Measurements from ENCODE around the gene SDCBP2.

DNA sequence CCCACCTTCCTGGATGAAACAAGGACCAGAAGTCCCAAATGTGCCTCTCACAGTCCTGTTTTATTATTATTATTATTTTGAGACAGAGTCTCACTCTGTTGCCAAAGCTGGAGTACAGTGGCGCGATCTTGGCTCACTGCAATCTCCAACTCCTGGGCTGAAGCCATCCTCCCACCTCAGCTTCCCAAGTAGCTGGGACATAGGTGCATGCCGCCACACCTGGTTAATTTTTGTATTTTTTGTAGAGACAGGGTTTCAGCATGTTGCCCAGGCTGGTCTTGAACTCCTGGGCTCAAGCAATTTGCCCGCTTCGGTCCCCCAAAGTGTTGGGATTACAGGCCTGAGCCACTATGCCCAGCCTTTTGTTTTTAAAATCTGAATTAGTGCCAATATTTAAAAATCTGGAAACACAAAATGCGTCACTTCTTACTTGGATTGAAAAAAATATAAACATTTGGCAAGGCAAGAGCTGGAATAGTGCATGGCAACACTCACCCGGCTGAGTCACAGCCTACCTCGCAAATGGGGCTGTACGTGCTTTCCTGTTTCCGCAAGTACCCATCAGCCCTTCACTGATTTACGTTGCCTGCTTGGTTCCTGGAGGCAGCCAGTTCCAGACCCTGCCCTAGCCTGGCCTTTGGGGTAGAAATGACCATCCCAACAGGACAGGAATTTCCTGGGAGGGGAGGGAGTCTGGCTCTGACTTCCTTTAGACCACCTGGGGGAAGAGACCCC lies 6.3 kb downstream of the SDCBP2 start:
- TF ChIP-seq CTCF (IDR thresholded peaks at IDR 0.05) (no peak), POLR2A (IDR thresholded peaks at IDR 0.05) (no peak)

Measured in Peyer's patch (tissue), 4 donors.